Measurements from ENCODE around the gene HTATSF1.

The HTATSF1 gene

GRCh38 chrX:136497556-136498052 is at the start of gene HTATSF1:
HTATSF1 (plus strand) TSS chrX:136497592; CDS start chrX:136497685, 93 bp downstream.
- no peak for DNase-seq

- no peak for DNase-seq
Measured at GRCh38 chrX:136447968-136448367, 49.4 kb upstream of the HTATSF1 start.

- DNase-seq: no peak
Measured at GRCh38 chrX:136450050-136450830, 47.2 kb upstream of the HTATSF1 start.

- no peak for DNase-seq
Measured at GRCh38 chrX:136452614-136453013, 44.8 kb upstream of the HTATSF1 start.

GRCh38 chrX:136453114-136453513 is 44.3 kb upstream of the HTATSF1 start:
- no peak for DNase-seq

- peak; percentile 34 for DNase-seq
Measured at GRCh38 chrX:136453771-136454170, 43.6 kb upstream of the HTATSF1 start.

GRCh38 chrX:136456133-136456532 is 41.3 kb upstream of the HTATSF1 start:
- DNase-seq: no peak

GRCh38 chrX:136457303-136457917 is 40.0 kb upstream of the HTATSF1 start:
- DNase-seq: peak; percentile 81

- no peak for DNase-seq
Measured at GRCh38 chrX:136464589-136464988, 32.8 kb upstream of the HTATSF1 start.

GRCh38 chrX:136467303-136467702 is 30.1 kb upstream of the HTATSF1 start:
- DNase-seq: no peak

GRCh38 chrX:136468391-136469103 is 28.8 kb upstream of the HTATSF1 start:
- peak; percentile 75 for DNase-seq

- DNase-seq: no peak
Measured at GRCh38 chrX:136473663-136474062, 23.7 kb upstream of the HTATSF1 start.

- DNase-seq: no peak
Measured at GRCh38 chrX:136475236-136475635, 22.2 kb upstream of the HTATSF1 start.

GRCh38 chrX:136476501-136476900 is 20.9 kb upstream of the HTATSF1 start:
- DNase-seq: no peak

- DNase-seq: no peak
Measured at GRCh38 chrX:136477026-136477425, 20.4 kb upstream of the HTATSF1 start.

- DNase-seq: no peak
Measured at GRCh38 chrX:136480383-136480782, 17.0 kb upstream of the HTATSF1 start.

GRCh38 chrX:136487647-136488046 is 9.7 kb upstream of the HTATSF1 start, which contains the start of gene BRS3:
BRS3 (plus strand) TSS chrX:136487947; CDS start chrX:136488115, 168 bp downstream.
- no peak for DNase-seq

- DNase-seq: peak; percentile 25
Measured at GRCh38 chrX:136488706-136489105, 8.7 kb upstream of the HTATSF1 start.

- no peak for DNase-seq
Measured at GRCh38 chrX:136491832-136492231, 5.6 kb upstream of the HTATSF1 start.

- no peak for DNase-seq
Measured at GRCh38 chrX:136493011-136493410, 4.4 kb upstream of the HTATSF1 start.

- DNase-seq: no peak
Measured at GRCh38 chrX:136495043-136495442, 2.3 kb upstream of the HTATSF1 start.

GRCh38 chrX:136496186-136496763 is 1.1 kb upstream of the HTATSF1 start:
- no peak for DNase-seq
